Measurements from ENCODE around the gene NUSAP1.

DNA sequence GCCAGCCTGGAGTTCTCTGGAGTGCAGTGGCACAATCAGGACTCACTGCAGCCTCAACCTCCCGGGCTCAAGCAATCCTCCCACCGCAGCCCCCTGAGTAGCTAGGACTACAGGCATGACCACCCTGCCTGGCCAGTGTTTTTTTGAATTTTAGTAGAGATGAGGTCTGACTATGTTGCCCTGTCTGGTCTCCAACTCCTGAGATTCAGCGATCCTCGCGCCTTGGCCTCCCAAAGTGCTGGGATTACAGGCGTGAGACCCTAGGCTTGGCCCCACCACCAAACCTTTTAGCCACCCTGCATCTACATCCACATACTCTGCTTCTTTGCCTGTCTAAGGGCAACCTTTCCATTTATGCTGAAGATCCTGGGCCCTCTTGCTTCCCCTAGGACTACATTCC is 4.4 kb downstream of the NUSAP1 start:
- TF ChIP-seq CTCF (IDR thresholded peaks at IDR 0.05) (no peak), POLR2AphosphoS5 (IDR thresholded peaks at IDR 0.05) (no peak), POLR2A (IDR thresholded peaks at IDR 0.05) (no peak)
